IMR-90 (cell line): ENCODE results near the gene ARHGAP31. TPM values are rescaled to one million over a fixed set of nuclear protein-coding genes. Genes with fewer than 3 reads are reported as not detected.

Experiments
- ATAC-seq: fragments of 200-7000 bp; cut with Tn5 transposase; 2 replicates; pipeline ENCODE4 v1.9.1; 2020; ENCODE audit warnings: low read depth, mild to moderate bottlenecking, moderate library complexity
- BruUV-seq: library from RNA; stranded (reverse); fragments of 400-500 nt; replicated peaks from 2 replicates; lab custom pipeline; 2021; lab: Mats Ljungman, UMichigan
- CTCF ChIA-PET: fragments of 300-600 bp; formaldehyde crosslinking; extraction: SDS; loops from one replicate; lab custom pipeline; 2021; ENCODE audit warnings: antibody characterized with exemption; lab: Yijun Ruan, JAX
- POLR2A ChIA-PET: fragments of 300-600 bp; sonication (Branson Sonifier 250); formaldehyde crosslinking; loops from one replicate; lab custom pipeline; 2022; ENCODE audit warnings: antibody characterized with exemption; ENCODE audit not compliant: unreplicated experiment; lab: Charles Lee
- DNase-seq: peaks from one replicate; pipeline ENCODE4 v3.0.0; 2013
- H2AFZ ChIP-seq: replicated peaks from 2 replicates; pipeline ENCODE3; 2013; ENCODE audit warnings: low read length, mild to moderate bottlenecking; ENCODE audit not compliant: poor library complexity
- H2AK5ac ChIP-seq: 2 replicates; pipeline ENCODE4 v1.6.1; 2013; ENCODE audit warnings: low read depth, low read length, inconsistent platforms
- H2AK9ac ChIP-seq: replicated peaks from 2 replicates; pipeline ENCODE3; 2013; ENCODE audit warnings: mild to moderate bottlenecking, low read depth, low read length, moderate library complexity; ENCODE audit not compliant: poor library complexity
- H2BK120ac ChIP-seq: 2 replicates; pipeline ENCODE4 v1.6.1; 2013; ENCODE audit warnings: low read depth, low read length, inconsistent platforms
- H2BK15ac ChIP-seq: 3 replicates; pipeline ENCODE4 v1.6.1; 2013; ENCODE audit warnings: low read depth, low read length, inconsistent platforms
- H2BK20ac ChIP-seq: 2 replicates; pipeline ENCODE4 v1.6.1; 2013; ENCODE audit warnings: low read depth, mild to moderate bottlenecking, inconsistent platforms, low read length, moderate library complexity
- H2BK5ac ChIP-seq: 2 replicates; pipeline ENCODE4 v1.6.1; 2013; ENCODE audit warnings: mild to moderate bottlenecking, low read depth, low read length, inconsistent platforms; ENCODE audit not compliant: poor library complexity, severe bottlenecking
- H3K14ac ChIP-seq: replicated peaks from 2 replicates; pipeline ENCODE4 v1.6.1; 2013; ENCODE audit warnings: low read depth, low read length, inconsistent platforms
- H3K18ac ChIP-seq: 2 replicates; pipeline ENCODE4 v1.6.1; 2013; ENCODE audit warnings: low read depth, low read length, control low read depth
- H3K23ac ChIP-seq: 2 replicates; pipeline ENCODE4 v1.6.1; 2013; ENCODE audit warnings: low read depth, low read length, inconsistent platforms
- H3K27ac ChIP-seq: 2 replicates; pipeline ENCODE4 v1.5.1; 2013; ENCODE audit warnings: mild to moderate bottlenecking, control low read depth, low read length; ENCODE audit not compliant: insufficient read depth
- H3K27me3 ChIP-seq: 2 replicates; pipeline ENCODE4 v1.6.1; 2013; ENCODE audit warnings: low read length; ENCODE audit not compliant: control insufficient read depth, insufficient read depth
- H3K36me3 ChIP-seq: 2 replicates; pipeline ENCODE4 v1.6.1; 2013; ENCODE audit warnings: low read length, mixed read lengths; ENCODE audit not compliant: control insufficient read depth, insufficient read depth
- H3K4ac ChIP-seq: 2 replicates; pipeline ENCODE4 v1.6.1; 2013; ENCODE audit warnings: low read depth, low read length, inconsistent platforms
- H3K4me1 ChIP-seq: 2 replicates; pipeline ENCODE4 v1.6.1; 2013; ENCODE audit warnings: low read length, mixed read lengths; ENCODE audit not compliant: control insufficient read depth, insufficient read depth
- H3K4me2 ChIP-seq: 2 replicates; pipeline ENCODE4 v1.6.1; 2013; ENCODE audit warnings: low read depth, mild to moderate bottlenecking, control low read depth, low read length, moderate library complexity
- H3K4me3 ChIP-seq: 2 replicates; pipeline ENCODE4 v1.5.1; 2013; ENCODE audit warnings: low read depth, mild to moderate bottlenecking, control low read depth, low read length, moderate library complexity; ENCODE audit not compliant: insufficient read depth
- H3K56ac ChIP-seq: 2 replicates; pipeline ENCODE4 v1.6.1; 2013; ENCODE audit warnings: low read length, inconsistent platforms; ENCODE audit not compliant: insufficient read depth; ENCODE audit errors: extremely low read depth
- H3K79me1 ChIP-seq, 2 experiments: 2 replicates each; pipeline ENCODE4 v1.6.1; 2013; ENCODE audit warnings: low read length in 2 of 2, inconsistent platforms in 1 of 2, low read depth in 1 of 2
- H3K9ac ChIP-seq: 2 replicates; pipeline ENCODE4 v1.6.1; 2013; ENCODE audit warnings: low read depth, low read length, control low read depth
- H3K9me1 ChIP-seq: 2 replicates; pipeline ENCODE4 v1.6.1; 2013; ENCODE audit warnings: low read length, inconsistent platforms; ENCODE audit not compliant: insufficient read depth
- H3K9me3 ChIP-seq: 2 replicates; pipeline ENCODE4 v1.6.1; 2013; ENCODE audit warnings: low read length; ENCODE audit not compliant: control insufficient read depth, insufficient read depth
- H4K20me1 ChIP-seq: 2 replicates; pipeline ENCODE4 v1.6.1; 2013; ENCODE audit warnings: low read length, inconsistent platforms; ENCODE audit not compliant: insufficient read depth
- H4K5ac ChIP-seq: 2 replicates; pipeline ENCODE4 v1.6.1; 2013; ENCODE audit warnings: mild to moderate bottlenecking, low read depth, low read length, control low read depth
- H4K8ac ChIP-seq, 2 experiments: 2 replicates each; pipeline ENCODE4 v1.6.1; 2013; ENCODE audit warnings: low read depth in 2 of 2, low read length in 2 of 2, control low read depth in 1 of 2, inconsistent platforms in 1 of 2
- H4K91ac ChIP-seq: 2 replicates; pipeline ENCODE4 v1.6.1; 2013; ENCODE audit warnings: low read depth, low read length, inconsistent platforms; ENCODE audit not compliant: insufficient read depth
- ELK1 ChIP-seq: fragments of 150-350 bp; IDR thresholded peaks from 2 replicates; pipeline ENCODE4 v1.6.1; 2016; ENCODE audit warnings: low read depth, mild to moderate bottlenecking, low read length, moderate library complexity, borderline replicate concordance
- MAZ ChIP-seq: IDR thresholded peaks from 2 replicates; pipeline ENCODE4 v1.6.1; 2012; ENCODE audit warnings: low read depth, mild to moderate bottlenecking, low read length, improper control_type of control experiment, moderate library complexity, borderline replicate concordance
- MXI1 ChIP-seq: IDR thresholded peaks from 2 replicates; pipeline ENCODE4 v1.6.1; 2012; ENCODE audit warnings: low read depth, mild to moderate bottlenecking, low read length, moderate library complexity, borderline replicate concordance
- RAD21 ChIP-seq: IDR thresholded peaks from 2 replicates; pipeline ENCODE4 v1.6.1; 2012; ENCODE audit warnings: low read length, improper control_type of control experiment
- RCOR1 ChIP-seq: IDR thresholded peaks from 2 replicates; pipeline ENCODE4 v1.6.1; 2012; ENCODE audit warnings: mild to moderate bottlenecking, low read length, improper control_type of control experiment; ENCODE audit not compliant: insufficient replicate concordance
- SMC3 ChIP-seq: fragments of 150-350 bp; IDR thresholded peaks from 2 replicates; pipeline ENCODE4 v1.6.1; 2016; ENCODE audit warnings: low read depth, mild to moderate bottlenecking, antibody characterized with exemption, low read length, moderate library complexity
- WGBS, 2 experiments: methylation state at CpG; one replicate each; pipeline versions ENCODE4 v1.1.5 to v1.1.7; 2013; ENCODE audit warnings: missing lambda C conversion rate in 2 of 2; ENCODE audit not compliant: insufficient read length in 1 of 2; ENCODE audit errors: extremely low coverage in 2 of 2; 5-methylcytosine and 5-hydroxymethylcytosine counted together
- dilution Hi-C: fragments of 300-500 bp; cut with HindIII; formaldehyde crosslinking; loops from one replicate; pipeline ENCODE4 v1.14.3; 2018; ENCODE audit warnings: low sequenced_read_pairs; ENCODE audit not compliant: unreplicated experiment
- in situ Hi-C: fragments of 300-500 bp; cut with MboI; formaldehyde crosslinking; loops from 3 replicates; pipeline ENCODE4 v1.14.3; 2019; ENCODE audit warnings: low sequenced_read_pairs, inconsistent platforms, mixed read lengths
- intact Hi-C: fragments of 100-400 bp; cut with micrococcal nuclease; formaldehyde crosslinking; loops from 2 replicates; pipeline ENCODE4 v1.10.0; 2022
- polyA plus RNA-seq, 3 experiments: library from polyadenylated mRNA; depleted of rRNA; stranded (reverse); fragments of >200 nt; gene quantifications; 2 replicates each; pipeline ENCODE4 v1.2.3, GENCODE V29; 2012; ENCODE audit warnings: low replicate concordance in 1 of 3
- total RNA-seq: library from RNA; depleted of rRNA; stranded (reverse); fragments of >200 nt; gene quantifications from 2 replicates; pipeline ENCODE4 v1.2.3, GENCODE V29; 2012

ARHGAP31 gene
- total and polyA plus RNA-seq, 2 of the 4 experiments (the other 2 are of a cell fraction): 6.6 to 7.7 TPM

DNA sequence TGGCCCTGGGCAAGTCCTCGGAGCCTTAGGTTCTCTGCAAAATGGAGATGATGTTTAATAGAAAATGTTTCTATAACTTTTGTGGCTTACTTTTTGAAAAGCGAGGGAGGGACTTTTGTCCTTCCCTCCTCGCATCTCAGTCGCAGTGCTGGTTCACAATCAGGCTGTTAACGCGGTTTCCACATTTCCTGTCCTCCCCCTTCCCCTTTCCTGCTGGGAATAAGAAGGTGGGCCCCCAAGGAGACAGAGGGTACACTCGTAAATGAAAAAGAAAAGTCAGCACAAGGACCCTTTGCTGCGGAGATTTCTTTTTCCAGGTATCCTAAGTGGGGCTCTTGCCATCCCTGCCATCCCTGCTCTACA, 29.5 kb downstream of the ARHGAP31 start:
- Histone ChIP-seq H4K91ac (peak overlapping the region; percentile 97), H4K20me1 (no peaks in the 10 kb centered on the region), H2BK5ac (no peak overlapping the region), H3K9ac (0 out of 2 replicates have a peak overlapping the region, but pooled peaks have one; percentile 83), H3K4me2 (peak overlapping the region; percentile 82), H2AK5ac (peak overlapping the region; percentile 100), H3K23ac (peak overlapping the region; percentile 95), H3K18ac (no peak overlapping the region), H2AK9ac (peak overlapping the region; percentile 60), H3K4ac (peak overlapping the region; percentile 97), H3K27me3 (no peaks in the 10 kb centered on the region), H3K79me1 (peaks cover 18 to 52% of the 10 kb centered on the region in 2 experiments), H4K8ac (peak overlapping the region; percentile 86 to 91; a peak in 3 of 4 replicates), H4K5ac (peak overlapping the region; percentile 46), H2BK20ac (peak overlapping the region; percentile 54; the same call in 1 of the 2 replicates), H3K14ac (peak overlapping the region; percentile 88; the same call in 1 of the 2 replicates), H2BK15ac (no peak overlapping the region), H3K27ac (peak overlapping the region; percentile 86), H3K56ac (no peak overlapping the region), H2AFZ (peak overlapping the region; percentile 93), H3K4me3 (no peak overlapping the region), H3K9me1 (peaks cover 3% of the 10 kb centered on the region; the same call in 1 of the 2 replicates), H3K9me3 (no peaks in the 10 kb centered on the region), H3K4me1 (peaks cover 2% of the 10 kb centered on the region; the same call in 1 of the 2 replicates), H3K36me3 (no peaks in the 10 kb centered on the region), H2BK120ac (peak overlapping the region; percentile 90)
- TF ChIP-seq MAZ (no peak), SMC3 (no peak), ELK1 (no peak), RCOR1 (no peak), RAD21 (no peak), MXI1 (no peak)
- WGBS, 2 experiments: no CpG with 5 or more reads among the region's 8 CpGs
- dilution Hi-C loops (no loop called here), intact Hi-C loops (no loop called here), in situ Hi-C loops (no loop called here)
- ChIA-PET POLR2A (no interaction called here), CTCF (no interaction called here)
- no peak for ATAC-seq
- no TSS peak for BruUV-seq
- no peak for DNase-seq
